Measurements from ENCODE around the gene DPH6.

DPH6 gene

GRCh38 chr15:35540885-35541284 lies 5.1 kb downstream of the DPH6 start:
- no peak for DNase-seq (ENCODE audit: low spot score)

GRCh38 chr15:35540021-35540420 lies 5.9 kb downstream of the DPH6 start:
- no peak for DNase-seq (ENCODE audit: low spot score)

DNA sequence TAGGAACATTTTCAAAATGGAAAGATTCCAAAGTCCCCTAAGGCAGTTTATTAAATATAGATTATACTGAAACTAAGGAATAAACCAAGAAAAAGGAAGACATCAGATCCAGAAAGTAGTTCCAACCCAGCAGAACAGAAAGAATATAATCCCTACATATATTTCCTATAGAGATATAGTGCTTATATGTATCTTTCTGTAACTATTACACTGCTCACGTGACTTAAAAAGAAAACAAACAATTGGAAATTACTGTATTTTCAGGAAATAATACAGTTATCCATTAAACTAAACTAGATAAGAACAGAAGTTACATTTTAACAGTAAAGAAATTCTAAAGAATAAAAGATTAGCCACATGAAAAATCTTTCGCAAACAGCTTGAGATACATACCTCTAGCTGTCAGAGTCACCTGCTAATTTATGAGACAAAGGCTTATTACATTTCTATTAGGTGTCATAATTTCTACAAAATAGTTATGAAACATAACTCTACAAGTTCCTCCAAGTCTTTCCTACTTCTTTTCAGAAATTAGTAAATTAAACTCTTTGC lies 10.5 kb downstream of the DPH6 start:
- DNase-seq (ENCODE audit: low spot score), result no peak

DNA sequence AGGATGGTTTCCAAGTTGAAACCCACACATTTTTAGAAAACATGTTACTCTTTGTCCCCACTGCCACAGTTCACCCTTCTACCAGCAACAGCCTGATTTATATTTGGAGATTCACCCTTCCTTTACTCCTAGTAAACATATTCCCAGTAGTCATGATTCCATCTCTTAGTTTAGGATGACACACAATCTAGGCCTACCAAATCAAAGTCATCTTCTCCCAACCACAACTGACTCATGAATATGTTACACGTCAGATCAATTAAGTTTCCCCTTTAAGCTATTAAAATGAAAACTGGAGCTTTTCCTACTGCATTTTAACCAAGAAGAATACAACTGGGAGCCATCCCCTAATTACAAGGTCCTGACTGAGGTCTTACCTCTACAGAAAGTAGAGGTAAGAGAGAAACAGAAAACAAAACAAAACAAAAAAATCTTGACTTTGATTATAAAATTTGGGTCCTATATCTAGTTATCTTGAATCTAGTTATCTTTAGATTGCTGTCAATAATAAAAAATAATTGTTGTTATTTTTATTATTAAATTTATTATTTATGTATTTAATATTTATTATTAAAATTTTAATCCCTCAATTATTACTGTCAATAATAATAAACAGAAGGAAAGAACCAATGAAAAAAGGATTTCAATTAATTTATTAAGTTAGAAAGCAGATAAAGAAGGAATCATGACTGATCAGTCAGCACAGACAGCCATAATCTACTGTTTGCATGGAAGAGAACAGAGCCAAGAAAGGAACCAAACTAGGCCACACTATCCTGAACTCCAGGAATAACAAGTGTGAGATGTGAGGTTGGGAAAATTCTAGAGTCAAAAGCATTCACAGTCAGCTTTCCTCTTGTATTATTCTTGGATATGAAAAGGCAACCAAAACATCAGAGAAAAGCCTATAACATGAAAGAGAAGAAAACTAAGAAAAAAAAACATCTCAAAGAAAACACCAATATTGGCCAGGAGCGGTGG lies 12.5 kb downstream of the DPH6 start:
- DNase-seq (ENCODE audit: low spot score), result no peak

GRCh38 chr15:35530698-35531097 lies 15.3 kb downstream of the DPH6 start:
- no peak for DNase-seq (ENCODE audit: low spot score)

DNA sequence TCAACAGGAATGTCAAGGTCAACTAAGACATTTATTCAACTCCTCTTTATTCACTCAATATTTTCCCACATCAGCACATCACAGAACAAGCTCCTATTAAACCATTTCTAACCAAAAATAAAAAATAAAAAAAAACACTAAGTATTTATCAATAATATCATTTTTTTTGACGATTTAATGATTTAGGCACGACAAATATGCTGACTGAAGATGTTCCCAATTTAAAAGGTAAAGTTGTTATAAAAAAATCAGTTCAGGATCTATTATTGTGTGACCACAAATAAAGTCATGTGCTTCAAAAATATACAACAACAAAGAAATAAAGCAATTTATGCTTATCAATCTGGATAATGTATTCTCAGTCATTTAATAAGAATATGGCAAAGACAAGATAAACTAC lies 16.2 kb downstream of the DPH6 start:
- no peak for DNase-seq (ENCODE audit: low spot score)

- no peak for DNase-seq (ENCODE audit: low spot score)
Measured at GRCh38 chr15:35522061-35522460, 23.9 kb downstream of the DPH6 start.

GRCh38 chr15:35519541-35520149 lies 26.3 kb downstream of the DPH6 start:
- peak; percentile 55 for DNase-seq (ENCODE audit: low spot score)

GRCh38 chr15:35519052-35519451 lies 26.9 kb downstream of the DPH6 start:
- DNase-seq (ENCODE audit: low spot score), result no peak

GRCh38 chr15:35514759-35515158 lies 31.2 kb downstream of the DPH6 start:
- DNase-seq (ENCODE audit: low spot score), result no peak

GRCh38 chr15:35507932-35508638 lies 37.9 kb downstream of the DPH6 start:
- no peak for DNase-seq (ENCODE audit: low spot score)

DNA sequence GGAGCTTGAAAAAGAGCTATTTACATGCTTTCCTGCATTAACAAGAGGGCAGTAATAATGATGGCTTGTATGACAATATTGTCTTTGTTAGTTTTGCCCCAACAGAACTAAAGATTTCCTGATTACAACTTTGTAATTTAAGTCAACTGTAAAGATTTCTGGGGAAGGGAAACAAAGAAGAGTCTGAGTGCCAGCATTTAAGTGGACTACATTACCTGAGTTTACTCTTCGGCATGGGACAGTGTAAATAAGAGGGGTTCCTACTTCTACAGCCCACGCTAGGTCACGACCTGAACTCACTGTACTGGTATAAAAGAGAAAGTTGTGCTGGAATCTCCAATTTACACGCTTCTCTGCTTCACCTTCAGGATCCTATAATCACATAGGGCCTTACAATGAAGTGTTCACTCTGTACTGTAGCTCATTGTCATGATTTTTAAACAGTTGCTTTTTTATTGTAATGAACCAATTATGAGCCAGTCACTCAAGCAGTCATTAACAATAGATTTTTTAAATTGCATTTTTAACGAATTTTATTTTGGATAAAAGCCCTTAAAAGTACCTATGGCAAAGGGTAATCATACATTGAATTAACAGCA lies 39.6 kb downstream of the DPH6 start:
- DNase-seq (ENCODE audit: low spot score), result no peak

- no peak for DNase-seq (ENCODE audit: low spot score)
Measured at GRCh38 chr15:35505809-35506208, 40.2 kb downstream of the DPH6 start.

DNA sequence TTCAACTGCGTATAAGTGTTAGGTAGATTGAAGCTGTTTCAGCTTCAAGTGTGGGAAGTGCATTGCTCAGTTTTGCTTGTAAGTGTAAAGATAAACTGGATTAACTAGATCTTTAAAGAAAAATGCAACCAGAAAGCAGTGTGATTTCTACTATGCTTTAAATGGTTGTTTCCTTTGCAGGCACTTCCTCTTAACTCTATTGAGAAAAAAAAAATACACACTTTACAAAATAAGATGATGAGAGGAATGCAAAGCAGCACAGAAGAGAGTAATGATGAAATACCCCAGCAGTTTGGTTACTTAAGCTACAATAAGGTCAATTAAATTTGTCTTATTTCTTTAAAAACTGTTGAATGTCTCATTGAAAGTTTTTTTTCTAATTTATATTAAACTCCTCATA lies 40.8 kb downstream of the DPH6 start:
- no peak for DNase-seq (ENCODE audit: low spot score)

GRCh38 chr15:35499723-35500122 lies 46.2 kb downstream of the DPH6 start:
- DNase-seq (ENCODE audit: low spot score), result no peak

DNA sequence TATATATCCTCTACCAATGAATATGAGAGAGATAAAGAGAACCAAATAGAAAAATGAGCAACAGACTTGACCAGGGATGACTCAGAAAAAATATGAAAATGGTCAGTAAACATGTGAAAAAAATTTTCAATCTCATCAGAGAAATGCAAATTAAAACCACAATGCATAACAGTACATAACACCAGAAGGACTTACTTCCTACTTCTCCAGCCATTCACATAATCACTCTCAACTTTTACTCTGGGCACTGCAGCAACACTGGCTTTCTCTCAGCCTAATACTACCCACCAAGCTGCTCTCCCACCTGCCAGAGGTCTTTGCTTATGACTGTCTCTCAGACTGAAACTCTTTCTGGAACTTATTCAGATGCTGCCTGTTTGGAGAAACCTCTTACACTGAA lies 49.4 kb downstream of the DPH6 start:
- no peak for DNase-seq (ENCODE audit: low spot score)

GRCh38 chr15:35495080-35495479 lies 50.9 kb downstream of the DPH6 start:
- no peak for DNase-seq (ENCODE audit: low spot score)

DNA sequence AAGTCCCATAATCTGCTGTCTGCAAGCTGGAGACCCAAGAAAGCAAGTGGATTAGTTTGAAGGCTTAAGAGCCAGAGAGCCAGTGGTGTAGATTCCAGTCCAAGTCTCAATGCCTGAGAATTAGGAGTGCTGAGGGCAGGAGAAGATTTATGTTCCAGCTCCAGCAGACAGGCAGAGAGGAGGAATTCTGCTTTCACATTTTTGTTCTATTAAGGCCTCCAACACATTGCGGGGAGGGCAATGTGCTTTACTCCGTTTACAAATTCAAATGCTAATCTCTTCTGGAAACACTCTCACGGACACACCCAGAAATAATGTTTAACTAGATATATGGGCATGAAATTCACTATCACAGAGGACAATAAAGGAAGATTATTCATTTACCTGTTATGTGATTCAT lies 54.0 kb downstream of the DPH6 start:
- no peak for DNase-seq (ENCODE audit: low spot score)

- DNase-seq (ENCODE audit: low spot score), result no peak
Measured at GRCh38 chr15:35491173-35491572, 54.8 kb downstream of the DPH6 start.

GRCh38 chr15:35490511-35490910 lies 55.5 kb downstream of the DPH6 start:
- no peak for DNase-seq (ENCODE audit: low spot score)

GRCh38 chr15:35487417-35487816 lies 58.5 kb downstream of the DPH6 start:
- DNase-seq (ENCODE audit: low spot score), result no peak

- no peak for DNase-seq (ENCODE audit: low spot score)
Measured at GRCh38 chr15:35486296-35486695, 59.7 kb downstream of the DPH6 start.

All from Ammon's horn (tissue), 1 donor.